Caco-2 (cell line): ENCODE results near the gene ZBED2. TPM values are rescaled to one million over a fixed set of nuclear protein-coding genes. Genes with fewer than 3 reads are reported as not detected.

Source experiments
- BruUV-seq: library from RNA; stranded (reverse); fragments of 400-500 nt; replicated peaks from 2 replicates; lab custom pipeline; 2021; lab: Mats Ljungman, UMichigan
- CTCF ChIA-PET: fragments of 300-600 bp; sonication (Branson Sonifier 250); formaldehyde crosslinking; loops from one replicate; lab custom pipeline; 2022; ENCODE audit warnings: antibody characterized with exemption; lab: Charles Lee
- POLR2A ChIA-PET: fragments of 300-600 bp; sonication (Branson Sonifier 250); formaldehyde crosslinking; loops from one replicate; lab custom pipeline; 2022; ENCODE audit warnings: antibody characterized with exemption; lab: Charles Lee
- DNase-seq, 2 experiments: peaks; one replicate each; pipeline versions ENCODE4 v3.0.0 to v3.0.0-alpha.2; 2020 to 2022
- H3K27me3 ChIP-seq: replicated peaks from 2 replicates; pipeline ENCODE4 v1.6.0; 2011; ENCODE audit warnings: low read length; ENCODE audit not compliant: control insufficient read depth, insufficient read depth
- H3K36me3 ChIP-seq: 2 replicates; pipeline ENCODE4 v1.5.1; 2011; ENCODE audit warnings: low read length; ENCODE audit not compliant: control insufficient read depth, insufficient read depth
- H3K4me1 ChIP-seq: fragments of 250-450 bp; sonication (Bioruptor Pico); 2 replicates; pipeline ENCODE4 v1.5.1; 2020; ENCODE audit warnings: mild to moderate bottlenecking
- H3K4me3 ChIP-seq: 2 replicates; pipeline ENCODE4 v1.5.1; 2011; ENCODE audit warnings: low read depth, mild to moderate bottlenecking, control low read depth, low read length
- H3K9me3 ChIP-seq: fragments of 250-450 bp; sonication (Bioruptor Pico); 2 replicates; pipeline ENCODE4 v1.5.1; 2020; ENCODE audit warnings: mild to moderate bottlenecking, moderate library complexity
- H3K27ac Mint-ChIP-seq: one replicate; pipeline ENCODE4 v1.8.0; 2022; ENCODE audit warnings: mixed read lengths; ENCODE audit not compliant: unreplicated experiment
- H3K27me3 Mint-ChIP-seq: one replicate; pipeline ENCODE4 v1.8.0; 2022; ENCODE audit warnings: mixed read lengths; ENCODE audit not compliant: insufficient read depth, unreplicated experiment
- H3K36me3 Mint-ChIP-seq: one replicate; pipeline ENCODE4 v1.8.0; 2022; ENCODE audit warnings: mild to moderate bottlenecking, mixed read lengths; ENCODE audit not compliant: insufficient read depth, unreplicated experiment
- H3K4me1 Mint-ChIP-seq: one replicate; pipeline ENCODE4 v1.8.0; 2022; ENCODE audit warnings: low read depth, mixed read lengths; ENCODE audit not compliant: unreplicated experiment
- H3K4me3 Mint-ChIP-seq: one replicate; pipeline ENCODE4 v1.8.0; 2022; ENCODE audit warnings: mild to moderate bottlenecking, moderate library complexity, mixed read lengths; ENCODE audit not compliant: unreplicated experiment
- H3K9me3 Mint-ChIP-seq: one replicate; pipeline ENCODE4 v1.8.0; 2022; ENCODE audit warnings: mixed read lengths; ENCODE audit not compliant: unreplicated experiment
- intact Hi-C: fragments of 100-400 bp; cut with micrococcal nuclease; formaldehyde crosslinking; loops from one replicate; pipeline ENCODE4 v1.10.0; 2022; ENCODE audit not compliant: unreplicated experiment
- total RNA-seq: library from RNA; stranded (reverse); gene quantifications from 2 replicates; pipeline ENCODE4 v1.2.3, GENCODE V29; 2022
- TF ChIP-seq, protein P1 (sequence below), 2 experiments: fragments of 200-600 bp in 1 of 2; IDR thresholded peaks; 1 replicate in 1 of 2; 2 replicates in 1 of 2; pipeline versions ENCODE4 v1.5.1 to v1.8.0; 2011 to 2022; ENCODE audit warnings: antibody characterized with exemption in 1 of 2, control low read depth in 1 of 2, inconsistent platforms in 1 of 2, low read depth in 1 of 2, low read length in 1 of 2, mild to moderate bottlenecking in 1 of 2, moderate library complexity in 1 of 2; ENCODE audit not compliant: insufficient read depth in 1 of 2, severe bottlenecking in 1 of 2, unreplicated experiment in 1 of 2

ZBED2 gene
- total RNA-seq, 1 experiment from 2014 or later = 0.20 TPM

GRCh38 chr3:111610189-111610588 is 15.0 kb upstream of the ZBED2 start:
- H3K4me1 Mint-ChIP-seq = no peaks in the 10 kb centered on the region
- no peak for DNase-seq
- no peak overlapping the region for H3K27ac Mint-ChIP-seq
- TF ChIP-seq, protein P1, sequence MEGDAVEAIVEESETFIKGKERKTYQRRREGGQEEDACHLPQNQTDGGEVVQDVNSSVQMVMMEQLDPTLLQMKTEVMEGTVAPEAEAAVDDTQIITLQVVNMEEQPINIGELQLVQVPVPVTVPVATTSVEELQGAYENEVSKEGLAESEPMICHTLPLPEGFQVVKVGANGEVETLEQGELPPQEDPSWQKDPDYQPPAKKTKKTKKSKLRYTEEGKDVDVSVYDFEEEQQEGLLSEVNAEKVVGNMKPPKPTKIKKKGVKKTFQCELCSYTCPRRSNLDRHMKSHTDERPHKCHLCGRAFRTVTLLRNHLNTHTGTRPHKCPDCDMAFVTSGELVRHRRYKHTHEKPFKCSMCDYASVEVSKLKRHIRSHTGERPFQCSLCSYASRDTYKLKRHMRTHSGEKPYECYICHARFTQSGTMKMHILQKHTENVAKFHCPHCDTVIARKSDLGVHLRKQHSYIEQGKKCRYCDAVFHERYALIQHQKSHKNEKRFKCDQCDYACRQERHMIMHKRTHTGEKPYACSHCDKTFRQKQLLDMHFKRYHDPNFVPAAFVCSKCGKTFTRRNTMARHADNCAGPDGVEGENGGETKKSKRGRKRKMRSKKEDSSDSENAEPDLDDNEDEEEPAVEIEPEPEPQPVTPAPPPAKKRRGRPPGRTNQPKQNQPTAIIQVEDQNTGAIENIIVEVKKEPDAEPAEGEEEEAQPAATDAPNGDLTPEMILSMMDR (IDR thresholded peaks at IDR 0.05; ENCODE audit: insufficient read depth in 1 of 2, low read depth in 1 of 2, low read length in 1 of 2, severe bottlenecking in 1 of 2, unreplicated experiment in 1 of 2) = no peak
- H3K4me3 Mint-ChIP-seq = no peak overlapping the region
- H3K4me3 ChIP-seq = no peak overlapping the region
- no peaks in the 10 kb centered on the region for H3K4me1 ChIP-seq
- POLR2A ChIA-PET = no interaction called here
- CTCF ChIA-PET = no interaction called here
- no peaks in the 10 kb centered on the region for H3K36me3 Mint-ChIP-seq
- intact Hi-C loops = no loop called here
- H3K36me3 ChIP-seq = no peaks in the 10 kb centered on the region
- peaks cover 6% of the 10 kb centered on the region for H3K27me3 Mint-ChIP-seq
- no peaks in the 10 kb centered on the region for H3K9me3 Mint-ChIP-seq
- no TSS peak for BruUV-seq
- no peaks in the 10 kb centered on the region for H3K9me3 ChIP-seq
- H3K27me3 ChIP-seq = no peaks in the 10 kb centered on the region

DNA sequence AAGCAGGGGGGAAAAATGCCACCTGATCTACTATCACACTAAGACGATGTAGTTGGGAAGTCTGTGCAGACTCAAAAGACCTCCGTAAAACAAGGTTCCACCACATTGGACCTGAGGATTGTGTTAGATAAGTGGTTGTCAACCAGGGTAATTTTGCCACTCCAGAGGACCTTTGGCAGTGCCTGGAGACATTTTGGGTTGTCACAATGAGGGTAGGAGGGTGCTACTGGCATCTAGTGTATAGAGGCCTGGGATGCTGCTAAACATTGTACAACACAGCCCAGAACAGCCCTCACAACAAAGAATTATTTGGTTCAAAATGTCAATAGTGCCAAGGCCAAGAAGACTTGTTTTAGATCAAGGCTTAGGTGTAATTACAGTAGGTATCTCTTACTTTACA is 14.6 kb upstream of the ZBED2 start:
- Histone ChIP-seq H3K4me1 (no peaks in the 10 kb centered on the region), H3K9me3 (no peaks in the 10 kb centered on the region), H3K36me3 (no peaks in the 10 kb centered on the region), H3K27me3 (no peaks in the 10 kb centered on the region), H3K4me3 (no peak overlapping the region)
- H3K4me1 Mint-ChIP-seq = no peaks in the 10 kb centered on the region
- peaks cover 6% of the 10 kb centered on the region for H3K27me3 Mint-ChIP-seq
- intact Hi-C loops = no loop called here
- TF ChIP-seq, protein P1 (IDR thresholded peaks at IDR 0.05; ENCODE audit: insufficient read depth in 1 of 2, low read depth in 1 of 2, low read length in 1 of 2, severe bottlenecking in 1 of 2, unreplicated experiment in 1 of 2) = no peak
- H3K4me3 Mint-ChIP-seq = no peak overlapping the region
- ChIA-PET POLR2A (no interaction called here), CTCF (no interaction called here)
- H3K9me3 Mint-ChIP-seq = no peaks in the 10 kb centered on the region
- no TSS peak for BruUV-seq
- no peak for DNase-seq
- no peak overlapping the region for H3K27ac Mint-ChIP-seq
- H3K36me3 Mint-ChIP-seq = no peaks in the 10 kb centered on the region

GRCh38 chr3:111608383-111608782 is 13.2 kb upstream of the ZBED2 start:
- DNase-seq = no peak
- no peaks in the 10 kb centered on the region for H3K4me1 Mint-ChIP-seq
- Histone ChIP-seq H3K4me1 (no peaks in the 10 kb centered on the region), H3K36me3 (no peaks in the 10 kb centered on the region), H3K4me3 (no peak overlapping the region), H3K27me3 (no peaks in the 10 kb centered on the region), H3K9me3 (no peaks in the 10 kb centered on the region)
- TF ChIP-seq, protein P1 (IDR thresholded peaks at IDR 0.05; ENCODE audit: insufficient read depth in 1 of 2, low read depth in 1 of 2, low read length in 1 of 2, severe bottlenecking in 1 of 2, unreplicated experiment in 1 of 2) = no peak
- BruUV-seq = no TSS peak
- POLR2A ChIA-PET = no interaction called here
- peaks cover 6% of the 10 kb centered on the region for H3K27me3 Mint-ChIP-seq
- H3K4me3 Mint-ChIP-seq = no peak overlapping the region
- H3K27ac Mint-ChIP-seq = no peak overlapping the region
- H3K9me3 Mint-ChIP-seq = no peaks in the 10 kb centered on the region
- intact Hi-C loops = no loop called here
- CTCF ChIA-PET = no interaction called here
- H3K36me3 Mint-ChIP-seq = no peaks in the 10 kb centered on the region
